ENCODE data around the gene HECA.

The HECA gene

GRCh38 chr6:139159016-139159415, 24.1 kb downstream of the HECA start:
- no peaks in the 10 kb centered on the region for H3K4me1 ChIP-seq (ENCODE audit: insufficient read depth, poor library complexity, severe bottlenecking)
- no peaks in the 10 kb centered on the region for H3K9me3 ChIP-seq (ENCODE audit: severe bottlenecking)
- TF ChIP-seq CTCF (IDR thresholded peaks at IDR 0.05; ENCODE audit: poor library complexity, severe bottlenecking), result no peak
- H3K36me3 ChIP-seq (ENCODE audit: low read depth), result no peaks in the 10 kb centered on the region
- no peaks in the 10 kb centered on the region for H3K27me3 ChIP-seq (ENCODE audit: insufficient read depth, poor library complexity, severe bottlenecking)
- ATAC-seq (ENCODE audit: low read depth) (no peak), DNase-seq (ENCODE audit: low spot score) (no peak)
- no peak overlapping the region for H3K4me3 ChIP-seq (ENCODE audit: severe bottlenecking)
- H3K27ac ChIP-seq (ENCODE audit: poor library complexity, severe bottlenecking), result no peak overlapping the region

DNA sequence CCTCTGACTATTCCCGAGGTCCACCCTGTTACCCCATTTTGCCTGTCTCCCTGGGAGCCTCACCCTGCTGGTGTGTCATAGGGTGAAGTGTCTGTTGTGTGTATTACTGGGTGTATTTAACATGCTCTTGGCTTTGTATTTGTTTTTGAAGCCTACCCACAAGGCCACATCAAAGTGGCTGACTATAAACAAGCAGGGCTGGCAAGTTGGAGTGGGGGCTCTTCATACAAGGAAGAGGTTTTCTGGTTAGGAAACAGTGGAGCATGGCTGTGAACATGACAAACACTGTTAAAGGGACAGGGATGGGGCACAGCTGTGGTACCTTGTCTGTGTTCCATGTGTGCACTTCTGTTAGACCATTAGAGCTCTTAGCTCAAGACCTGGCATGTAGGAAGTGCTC, 26.3 kb downstream of the HECA start:
- ATAC-seq (ENCODE audit: low read depth), result peak; percentile 35; the same call in 2 of the 3 replicates
- Histone ChIP-seq H3K36me3 (ENCODE audit: low read depth) (no peaks in the 10 kb centered on the region), H3K4me1 (ENCODE audit: insufficient read depth, poor library complexity, severe bottlenecking) (no peaks in the 10 kb centered on the region), H3K27me3 (ENCODE audit: insufficient read depth, poor library complexity, severe bottlenecking) (no peaks in the 10 kb centered on the region), H3K27ac (ENCODE audit: poor library complexity, severe bottlenecking) (no peak overlapping the region), H3K4me3 (ENCODE audit: severe bottlenecking) (no peak overlapping the region), H3K9me3 (ENCODE audit: severe bottlenecking) (no peaks in the 10 kb centered on the region)
- TF ChIP-seq CTCF (IDR thresholded peaks at IDR 0.05; ENCODE audit: poor library complexity, severe bottlenecking), result no peak
- DNase-seq (ENCODE audit: low spot score), result no peak

DNA sequence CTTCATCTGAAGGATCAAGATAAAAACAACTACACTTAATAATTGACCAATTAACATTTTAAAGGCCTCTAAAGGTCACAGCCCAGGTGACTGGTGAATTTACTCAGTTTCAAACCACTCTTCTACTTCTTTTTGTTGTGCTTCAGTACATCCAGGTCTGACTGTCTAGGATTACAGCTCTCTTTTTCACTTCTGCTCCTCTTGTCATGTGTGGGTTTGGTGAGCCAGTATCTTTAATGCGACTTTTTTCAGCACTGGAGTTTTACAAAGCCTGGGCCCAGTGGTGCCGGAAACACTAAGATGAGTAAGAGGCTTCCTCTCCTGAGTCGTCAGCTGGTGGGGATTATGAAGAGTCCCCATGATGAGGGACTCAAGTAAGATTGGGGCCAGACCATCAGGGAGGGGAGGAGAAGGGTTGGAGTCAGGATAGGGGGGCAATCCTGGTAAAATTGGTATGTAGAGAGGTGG, 27.0 kb downstream of the HECA start:
- DNase-seq (ENCODE audit: low spot score) (no peak), ATAC-seq (ENCODE audit: low read depth) (no peak)
- Histone ChIP-seq H3K27ac (ENCODE audit: poor library complexity, severe bottlenecking) (no peak overlapping the region), H3K4me1 (ENCODE audit: insufficient read depth, poor library complexity, severe bottlenecking) (no peaks in the 10 kb centered on the region), H3K36me3 (ENCODE audit: low read depth) (no peaks in the 10 kb centered on the region; the same call in 1 of the 2 replicates), H3K4me3 (ENCODE audit: severe bottlenecking) (no peak overlapping the region), H3K27me3 (ENCODE audit: insufficient read depth, poor library complexity, severe bottlenecking) (no peaks in the 10 kb centered on the region), H3K9me3 (ENCODE audit: severe bottlenecking) (no peaks in the 10 kb centered on the region)
- TF ChIP-seq CTCF (IDR thresholded peaks at IDR 0.05; ENCODE audit: poor library complexity, severe bottlenecking), result no peak

- Histone ChIP-seq H3K9me3 (ENCODE audit: severe bottlenecking) (no peaks in the 10 kb centered on the region), H3K4me3 (ENCODE audit: severe bottlenecking) (no peak overlapping the region), H3K27ac (ENCODE audit: poor library complexity, severe bottlenecking) (no peak overlapping the region), H3K36me3 (ENCODE audit: low read depth) (peaks cover 8% of the 10 kb centered on the region; the same call in 1 of the 2 replicates), H3K4me1 (ENCODE audit: insufficient read depth, poor library complexity, severe bottlenecking) (no peaks in the 10 kb centered on the region), H3K27me3 (ENCODE audit: insufficient read depth, poor library complexity, severe bottlenecking) (no peaks in the 10 kb centered on the region)
- DNase-seq (ENCODE audit: low spot score), result no peak
- no peak for TF ChIP-seq CTCF (IDR thresholded peaks at IDR 0.05; ENCODE audit: poor library complexity, severe bottlenecking)
- ATAC-seq (ENCODE audit: low read depth), result no peak
Measured at GRCh38 chr6:139164001-139164400, 29.1 kb downstream of the HECA start.

DNA sequence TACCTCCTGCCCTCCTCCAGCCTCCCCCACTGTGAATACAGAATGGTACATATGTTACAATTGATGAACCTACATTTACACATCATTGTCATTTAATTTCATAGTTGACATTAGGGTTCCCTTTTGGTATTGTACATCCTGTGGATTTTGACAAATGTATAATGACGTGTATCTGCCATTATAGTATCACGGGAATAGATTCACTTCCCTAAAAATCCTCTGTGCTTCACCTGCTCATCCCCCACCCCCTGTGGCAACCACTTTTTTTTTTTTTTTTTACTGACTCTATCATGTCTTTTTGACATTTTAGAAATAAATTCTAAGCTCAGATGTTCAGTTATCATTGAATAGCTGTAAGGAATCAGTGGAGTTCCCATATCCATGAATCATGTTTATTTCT, 30.4 kb downstream of the HECA start:
- H3K4me3 ChIP-seq (ENCODE audit: severe bottlenecking), result no peak overlapping the region
- DNase-seq (ENCODE audit: low spot score) (no peak), ATAC-seq (ENCODE audit: low read depth) (no peak)
- no peaks in the 10 kb centered on the region for H3K9me3 ChIP-seq (ENCODE audit: severe bottlenecking)
- no peaks in the 10 kb centered on the region for H3K4me1 ChIP-seq (ENCODE audit: insufficient read depth, poor library complexity, severe bottlenecking)
- peaks cover 8% of the 10 kb centered on the region; the same call in 1 of the 2 replicates for H3K36me3 ChIP-seq (ENCODE audit: low read depth)
- no peaks in the 10 kb centered on the region for H3K27me3 ChIP-seq (ENCODE audit: insufficient read depth, poor library complexity, severe bottlenecking)
- H3K27ac ChIP-seq (ENCODE audit: poor library complexity, severe bottlenecking), result no peak overlapping the region
- no peak for TF ChIP-seq CTCF (IDR thresholded peaks at IDR 0.05; ENCODE audit: poor library complexity, severe bottlenecking)
